OCI-LY7 (cell line): ENCODE results near the gene NUBP1. TPM values are rescaled to one million over a fixed set of nuclear protein-coding genes. Genes with fewer than 3 reads are reported as not detected.

ENCODE experiments used
- BruUV-seq: library from RNA; stranded (reverse); fragments of 400-500 nt; replicated peaks from 2 replicates; lab custom pipeline; 2021; lab: Mats Ljungman, UMichigan
- CTCF ChIA-PET: fragments of 300-600 bp; sonication (Branson Sonifier 250); formaldehyde crosslinking; loops from one replicate; lab custom pipeline; 2022; ENCODE audit warnings: antibody characterized with exemption; ENCODE audit not compliant: unreplicated experiment; lab: Charles Lee
- POLR2A ChIA-PET: fragments of 300-600 bp; sonication (Branson Sonifier 250); formaldehyde crosslinking; loops from one replicate; lab custom pipeline; 2022; ENCODE audit warnings: antibody characterized with exemption; lab: Charles Lee
- DNase-seq: peaks from one replicate; pipeline ENCODE4 v3.0.0-alpha.2; 2015; ENCODE audit warnings: low spot score
- H2AFZ ChIP-seq: fragments of 200-600 bp; sonication (generic), shearing (Covaris generic); 2 replicates; pipeline ENCODE4 v1.6.1; 2014; ENCODE audit warnings: mild to moderate bottlenecking, antibody characterized with exemption, low read length, moderate library complexity
- H3K27ac ChIP-seq: fragments of 200-600 bp; sonication (generic); 2 replicates; pipeline ENCODE4 v1.5.1; 2014; ENCODE audit warnings: mixed run types, low read depth, mild to moderate bottlenecking, moderate library complexity, low read length, inconsistent platforms; ENCODE audit not compliant: poor library complexity, severe bottlenecking
- H3K36me3 ChIP-seq: fragments of 200-600 bp; sonication (generic); 2 replicates; pipeline ENCODE4 v1.6.1; 2014; ENCODE audit warnings: mild to moderate bottlenecking, antibody characterized with exemption, low read length, moderate library complexity, mixed read lengths; ENCODE audit not compliant: insufficient read depth
- H3K4me1 ChIP-seq: fragments of 200-600 bp; sonication (generic); 2 replicates; pipeline ENCODE4 v1.5.1; 2014; ENCODE audit warnings: mild to moderate bottlenecking, low read length; ENCODE audit not compliant: insufficient read depth, poor library complexity, severe bottlenecking
- H3K4me2 ChIP-seq: fragments of 200-600 bp; sonication (generic); 2 replicates; pipeline ENCODE4 v1.6.1; 2014; ENCODE audit warnings: mild to moderate bottlenecking, low read length
- H3K4me3 ChIP-seq: fragments of 200-600 bp; sonication (generic); 2 replicates; pipeline ENCODE4 v1.5.1; 2014; ENCODE audit warnings: mild to moderate bottlenecking, low read depth, low read length; ENCODE audit not compliant: poor library complexity, severe bottlenecking
- H3K79me2 ChIP-seq: fragments of 200-600 bp; sonication (generic); 2 replicates; pipeline ENCODE4 v1.6.1; 2016; ENCODE audit warnings: low read depth, mild to moderate bottlenecking, low read length, moderate library complexity, mixed read lengths; ENCODE audit not compliant: insufficient read depth
- H3K9me2 ChIP-seq: fragments of 200-600 bp; sonication (generic); 2 replicates; pipeline ENCODE4 v1.6.1; 2016; ENCODE audit warnings: mild to moderate bottlenecking, low read length, mixed read lengths; ENCODE audit not compliant: insufficient read depth
- H3K9me3 ChIP-seq: fragments of 200-600 bp; sonication (generic); 2 replicates; pipeline ENCODE4 v1.6.1; 2014; ENCODE audit warnings: mild to moderate bottlenecking, mixed run types, low read length, mixed read lengths
- H4K20me1 ChIP-seq: fragments of 200-600 bp; sonication (generic); 2 replicates; pipeline ENCODE4 v1.6.1; 2014; ENCODE audit warnings: mild to moderate bottlenecking, antibody characterized with exemption, low read length, moderate library complexity, mixed read lengths; ENCODE audit not compliant: insufficient read depth
- EZH2phosphoT487 ChIP-seq: fragments of 200-600 bp; sonication (generic); IDR thresholded peaks from 2 replicates; pipeline ENCODE4 v1.6.1; 2018; ENCODE audit warnings: low read depth, borderline replicate concordance, mild to moderate bottlenecking, mixed run types, antibody characterized with exemption, low read length, moderate library complexity, mixed read lengths
- intact Hi-C: fragments of 100-400 bp; cut with micrococcal nuclease; formaldehyde crosslinking; loops from one replicate; pipeline ENCODE4 v1.10.0; 2022; ENCODE audit not compliant: unreplicated experiment
- total RNA-seq, 2 experiments: library from RNA; depleted of rRNA in 1 of 2; stranded (reverse); fragments of >200 nt in 1 of 2; shearing (Covaris generic) in 1 of 2; gene quantifications; 2 replicates each; pipeline ENCODE4 v1.2.3, GENCODE V29; 2014 to 2022
- TF ChIP-seq, protein P1 (sequence below): fragments of 200-600 bp; sonication (generic); conservative IDR thresholded peaks from 2 replicates; pipeline ENCODE4 v1.5.1; 2014; ENCODE audit warnings: mild to moderate bottlenecking, antibody characterized with exemption, low read length, moderate library complexity, mixed read lengths

NUBP1 gene
- total RNA-seq, 2 experiments from 2014 or later, result 20.7 to 27.4 TPM

DNA sequence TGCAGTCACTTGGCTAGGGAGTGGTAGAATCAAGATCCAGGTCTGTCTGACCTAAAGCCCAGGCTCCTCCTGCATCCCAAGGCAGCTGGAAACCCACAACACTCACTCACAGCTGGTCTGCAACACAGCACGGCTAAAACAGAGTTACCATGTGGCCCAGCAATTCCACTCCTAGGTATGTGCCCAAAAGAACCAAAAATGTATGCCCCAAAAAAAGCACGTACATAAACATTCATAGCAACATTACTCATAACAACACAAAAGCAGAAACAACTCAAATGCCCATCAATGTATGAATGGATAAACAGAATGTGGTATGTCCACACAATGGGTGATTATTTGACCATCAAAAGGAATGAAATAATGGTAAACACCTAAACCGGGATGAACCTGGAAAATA is 66.1 kb downstream of the NUBP1 start:
- no peak overlapping the region for H3K27ac ChIP-seq
- no peak for DNase-seq
- H3K79me2 ChIP-seq, result no peaks in the 10 kb centered on the region
- no peaks in the 10 kb centered on the region for H4K20me1 ChIP-seq
- POLR2A ChIA-PET, result interaction anchor here (0.7 to 1.2 kb wide), 2 partner anchors 82 to 144 kb away, joined by 4 read pairs; no protein-coding TSS in a partner anchor
- no peak overlapping the region for H3K4me2 ChIP-seq
- peaks cover 50% of the 10 kb centered on the region for H3K4me1 ChIP-seq
- H2AFZ ChIP-seq, result no peak overlapping the region
- intact Hi-C loops, result loop anchor here (5.0 kb wide), 1 partner anchor 68 kb away; the partner anchor contains the start of gene CIITA
- H3K9me3 ChIP-seq, result no peaks in the 10 kb centered on the region
- no TSS peak for BruUV-seq
- H3K9me2 ChIP-seq, result no peaks in the 10 kb centered on the region
- TF ChIP-seq, protein P1, sequence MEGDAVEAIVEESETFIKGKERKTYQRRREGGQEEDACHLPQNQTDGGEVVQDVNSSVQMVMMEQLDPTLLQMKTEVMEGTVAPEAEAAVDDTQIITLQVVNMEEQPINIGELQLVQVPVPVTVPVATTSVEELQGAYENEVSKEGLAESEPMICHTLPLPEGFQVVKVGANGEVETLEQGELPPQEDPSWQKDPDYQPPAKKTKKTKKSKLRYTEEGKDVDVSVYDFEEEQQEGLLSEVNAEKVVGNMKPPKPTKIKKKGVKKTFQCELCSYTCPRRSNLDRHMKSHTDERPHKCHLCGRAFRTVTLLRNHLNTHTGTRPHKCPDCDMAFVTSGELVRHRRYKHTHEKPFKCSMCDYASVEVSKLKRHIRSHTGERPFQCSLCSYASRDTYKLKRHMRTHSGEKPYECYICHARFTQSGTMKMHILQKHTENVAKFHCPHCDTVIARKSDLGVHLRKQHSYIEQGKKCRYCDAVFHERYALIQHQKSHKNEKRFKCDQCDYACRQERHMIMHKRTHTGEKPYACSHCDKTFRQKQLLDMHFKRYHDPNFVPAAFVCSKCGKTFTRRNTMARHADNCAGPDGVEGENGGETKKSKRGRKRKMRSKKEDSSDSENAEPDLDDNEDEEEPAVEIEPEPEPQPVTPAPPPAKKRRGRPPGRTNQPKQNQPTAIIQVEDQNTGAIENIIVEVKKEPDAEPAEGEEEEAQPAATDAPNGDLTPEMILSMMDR, result no peak
- TF ChIP-seq EZH2phosphoT487, result no peak
- CTCF ChIA-PET, result no interaction called here
- no peak overlapping the region for H3K4me3 ChIP-seq
- H3K36me3 ChIP-seq, result no peaks in the 10 kb centered on the region

- DNase-seq, result peak; percentile 56
- CTCF ChIA-PET, result no interaction called here
Measured at GRCh38 chr16:10812312-10813098, 68.9 kb downstream of the NUBP1 start.

More at GRCh38 chr16:10812312-10813098, 68.9 kb downstream of the NUBP1 start:
- H3K4me1 ChIP-seq, result peaks cover 49% of the 10 kb centered on the region
- no peaks in the 10 kb centered on the region for H3K79me2 ChIP-seq
- no peaks in the 10 kb centered on the region for H3K9me2 ChIP-seq
- no peaks in the 10 kb centered on the region for H3K9me3 ChIP-seq
- no TSS peak for BruUV-seq
- no peaks in the 10 kb centered on the region for H4K20me1 ChIP-seq
- peak overlapping the region; percentile 32 for H3K4me3 ChIP-seq
- TF ChIP-seq, protein P1, result peak; percentile 50
- no peak for TF ChIP-seq EZH2phosphoT487
- H3K36me3 ChIP-seq, result no peaks in the 10 kb centered on the region
- peak overlapping the region; percentile 55 for H3K27ac ChIP-seq
- H3K4me2 ChIP-seq, result peak overlapping the region; percentile 58
- intact Hi-C loops, result loop anchor here (5.0 kb wide), 1 partner anchor 65 kb away; the partner anchor contains the start of gene CIITA
- H2AFZ ChIP-seq, result peak overlapping the region; percentile 83
- POLR2A ChIA-PET, result no interaction called here
